ENCODE data around the gene IL1RAPL2. TPM values are rescaled to one million over a fixed set of nuclear protein-coding genes. Genes with fewer than 3 reads are reported as not detected.
A peak's percentile ranks its signal among the peaks of the same experiment; 100 is the strongest.
"Not testable (repeated sequence)": the region's sequence is repeated elsewhere in the genome, so short reads cannot be mapped to it uniquely, and the experiment has no call there.

IL1RAPL2 gene
- 0.13 TPM in 1 of 2 replicates, not detected in the other for total RNA-seq

DNA sequence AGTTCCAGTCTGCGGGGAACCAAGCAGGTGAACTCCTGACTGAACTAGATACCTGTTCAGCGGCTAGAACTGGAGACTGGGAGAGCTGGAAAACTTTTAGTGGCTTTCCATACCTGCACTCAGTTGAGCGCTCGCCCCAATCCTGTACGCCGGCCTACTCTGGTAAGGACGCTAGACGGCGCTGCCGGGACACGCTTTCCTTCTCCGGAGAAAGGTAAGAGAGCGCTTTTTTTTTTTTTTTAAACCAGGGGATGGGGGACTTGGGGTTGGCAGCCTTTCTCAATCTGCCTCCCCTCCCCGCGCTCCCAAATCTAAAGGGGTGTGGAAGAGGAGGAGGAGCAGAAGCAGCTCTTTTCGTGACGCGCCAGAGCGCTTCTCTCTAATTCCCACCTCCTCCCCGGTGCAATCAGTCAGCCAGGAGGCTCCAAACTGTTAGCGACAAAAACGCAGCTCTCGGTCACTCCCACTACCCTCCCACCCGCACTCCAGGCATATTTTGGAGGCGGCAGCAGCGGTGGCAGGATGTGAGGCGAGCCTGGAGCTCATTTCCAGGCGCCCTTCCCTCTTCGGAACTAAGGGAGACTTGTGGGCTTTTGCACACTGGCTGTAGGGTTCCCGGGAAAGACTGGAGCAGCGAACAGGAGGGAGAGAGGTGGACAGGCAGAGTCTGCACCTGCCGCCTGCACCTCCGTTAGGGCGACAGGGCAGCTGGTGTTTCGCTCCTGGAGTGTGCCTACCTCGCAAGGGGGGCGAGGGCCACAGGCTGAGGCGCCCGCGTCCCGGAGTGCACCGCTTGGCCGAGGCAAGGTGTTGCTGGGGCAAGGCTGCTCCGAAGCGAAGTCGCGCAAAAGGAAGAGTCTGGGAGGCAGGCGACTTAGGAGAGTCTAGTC is at the start of gene IL1RAPL2:
Gene IL1RAPL2, plus strand, starts transcription at position 409 of the 890 bp plus-strand sequence.
- Histone ChIP-seq H3K36me3 (ENCODE audit: control insufficient read depth, insufficient read depth, low read length) (no peaks in the 10 kb centered on the region), H3K27me3 (ENCODE audit: control insufficient read depth, insufficient read depth, low read length) (peaks cover 18% of the 10 kb centered on the region), H3K4me3 (ENCODE audit: low read depth, low read length) (peak within 1 kb of the TSS; percentile 10)
- TF ChIP-seq, protein P1, sequence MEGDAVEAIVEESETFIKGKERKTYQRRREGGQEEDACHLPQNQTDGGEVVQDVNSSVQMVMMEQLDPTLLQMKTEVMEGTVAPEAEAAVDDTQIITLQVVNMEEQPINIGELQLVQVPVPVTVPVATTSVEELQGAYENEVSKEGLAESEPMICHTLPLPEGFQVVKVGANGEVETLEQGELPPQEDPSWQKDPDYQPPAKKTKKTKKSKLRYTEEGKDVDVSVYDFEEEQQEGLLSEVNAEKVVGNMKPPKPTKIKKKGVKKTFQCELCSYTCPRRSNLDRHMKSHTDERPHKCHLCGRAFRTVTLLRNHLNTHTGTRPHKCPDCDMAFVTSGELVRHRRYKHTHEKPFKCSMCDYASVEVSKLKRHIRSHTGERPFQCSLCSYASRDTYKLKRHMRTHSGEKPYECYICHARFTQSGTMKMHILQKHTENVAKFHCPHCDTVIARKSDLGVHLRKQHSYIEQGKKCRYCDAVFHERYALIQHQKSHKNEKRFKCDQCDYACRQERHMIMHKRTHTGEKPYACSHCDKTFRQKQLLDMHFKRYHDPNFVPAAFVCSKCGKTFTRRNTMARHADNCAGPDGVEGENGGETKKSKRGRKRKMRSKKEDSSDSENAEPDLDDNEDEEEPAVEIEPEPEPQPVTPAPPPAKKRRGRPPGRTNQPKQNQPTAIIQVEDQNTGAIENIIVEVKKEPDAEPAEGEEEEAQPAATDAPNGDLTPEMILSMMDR (IDR thresholded peaks at IDR 0.05; ENCODE audit: insufficient read depth, low read length, severe bottlenecking), result peak; percentile 77
- FAIRE-seq (no peak), DNase-seq (ENCODE audit: low read depth) (peak; percentile 23)

DNA sequence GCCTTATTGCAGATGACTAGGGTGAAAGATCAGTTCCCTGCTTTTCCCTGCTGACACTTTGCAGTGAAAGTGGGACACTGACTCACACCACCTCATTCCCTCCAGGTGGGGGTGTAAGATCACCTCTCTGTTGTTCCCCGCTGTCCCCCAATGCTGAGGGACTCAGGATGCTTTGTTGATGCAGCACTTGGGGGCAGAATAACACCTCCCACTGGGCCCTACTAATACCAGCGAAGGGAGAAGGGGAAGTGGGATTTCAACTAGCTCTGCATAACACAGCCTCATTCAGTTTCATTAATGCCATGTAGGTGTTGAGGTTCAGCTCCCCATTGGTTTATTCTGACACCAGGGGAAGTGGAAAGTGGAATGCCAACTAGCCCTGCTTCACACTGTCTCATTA is 43.6 kb upstream of the IL1RAPL2 start:
- Histone ChIP-seq H3K4me3 (ENCODE audit: low read depth, low read length) (no peak overlapping the region), H3K27me3 (ENCODE audit: control insufficient read depth, insufficient read depth, low read length) (no peaks in the 10 kb centered on the region), H3K36me3 (ENCODE audit: control insufficient read depth, insufficient read depth, low read length) (no peaks in the 10 kb centered on the region)
- TF ChIP-seq, protein P1 (IDR thresholded peaks at IDR 0.05; ENCODE audit: insufficient read depth, low read length, severe bottlenecking), result no peak
- DNase-seq (ENCODE audit: low read depth) (no peak), FAIRE-seq (no peak)

DNA sequence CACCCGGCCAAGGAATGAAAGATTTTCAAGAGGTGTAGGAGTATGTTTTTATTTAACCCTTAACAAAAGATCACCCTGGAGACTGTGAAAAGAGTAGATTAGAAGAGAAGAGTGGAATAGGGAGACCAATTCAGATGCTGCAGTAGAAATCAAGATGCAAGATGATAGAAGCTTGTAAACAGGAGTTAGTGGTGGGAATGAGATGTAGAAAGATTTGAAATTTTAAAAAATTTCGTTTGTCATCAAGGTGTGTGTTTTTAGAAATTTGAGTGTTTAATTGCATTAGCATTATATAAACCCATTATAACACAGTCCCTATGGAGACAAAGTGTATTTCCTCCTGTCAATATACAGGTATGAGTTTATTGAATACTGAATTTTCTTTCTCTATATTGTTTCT is 42.1 kb upstream of the IL1RAPL2 start:
- TF ChIP-seq, protein P1 (IDR thresholded peaks at IDR 0.05; ENCODE audit: insufficient read depth, low read length, severe bottlenecking), result no peak
- no peaks in the 10 kb centered on the region for H3K36me3 ChIP-seq (ENCODE audit: control insufficient read depth, insufficient read depth, low read length)
- FAIRE-seq (no peak), DNase-seq (ENCODE audit: low read depth) (no peak)
- H3K27me3 ChIP-seq (ENCODE audit: control insufficient read depth, insufficient read depth, low read length), result no peaks in the 10 kb centered on the region
- H3K4me3 ChIP-seq (ENCODE audit: low read depth, low read length), result no peak overlapping the region

DNA sequence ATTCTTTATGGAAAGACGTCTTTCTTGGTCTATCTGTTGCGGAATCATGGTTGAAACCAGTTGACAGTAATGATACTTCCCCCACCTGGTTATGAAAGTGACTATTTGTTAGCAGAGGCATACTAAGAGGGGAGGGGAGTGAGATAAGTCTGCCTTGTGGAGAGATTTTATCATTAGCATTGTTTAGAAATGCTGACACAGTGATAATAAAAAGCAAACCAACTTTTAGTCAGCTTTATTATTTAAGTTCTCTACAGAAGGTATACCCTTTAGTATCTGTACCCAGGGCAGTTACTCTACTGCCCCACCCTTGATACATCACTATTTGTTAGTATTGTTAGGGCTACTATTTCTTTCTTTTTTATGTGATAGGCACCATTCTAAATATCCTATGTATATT is 26.9 kb upstream of the IL1RAPL2 start:
- Histone ChIP-seq H3K4me3 (ENCODE audit: low read depth, low read length) (no peak overlapping the region), H3K27me3 (ENCODE audit: control insufficient read depth, insufficient read depth, low read length) (no peaks in the 10 kb centered on the region), H3K36me3 (ENCODE audit: control insufficient read depth, insufficient read depth, low read length) (no peaks in the 10 kb centered on the region)
- TF ChIP-seq, protein P1 (IDR thresholded peaks at IDR 0.05; ENCODE audit: insufficient read depth, low read length, severe bottlenecking), result no peak
- FAIRE-seq (no peak), DNase-seq (ENCODE audit: low read depth) (no peak)

DNA sequence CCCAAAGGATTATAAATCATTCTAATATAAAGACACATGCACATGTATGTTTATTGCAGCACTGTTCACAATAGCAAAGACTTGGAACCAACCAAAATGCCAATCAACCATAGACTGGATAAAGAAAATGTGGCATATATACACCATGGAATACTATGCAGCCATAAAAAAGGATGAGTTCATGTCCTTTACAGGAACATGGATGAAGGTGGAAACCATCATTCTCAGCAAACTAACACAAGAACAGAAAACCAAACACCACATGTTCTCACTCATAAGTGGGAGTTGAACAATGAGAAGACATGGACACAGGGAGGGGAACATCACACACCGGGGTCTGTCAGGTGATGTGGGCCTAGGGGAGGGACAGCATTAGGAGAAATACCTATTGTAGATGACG is 23.6 kb upstream of the IL1RAPL2 start:
- FAIRE-seq; H3K4me3 ChIP-seq (ENCODE audit: low read depth, low read length); H3K27me3 ChIP-seq (ENCODE audit: control insufficient read depth, insufficient read depth, low read length); DNase-seq (ENCODE audit: low read depth); H3K36me3 ChIP-seq (ENCODE audit: control insufficient read depth, insufficient read depth, low read length): not testable (repeated sequence)

DNA sequence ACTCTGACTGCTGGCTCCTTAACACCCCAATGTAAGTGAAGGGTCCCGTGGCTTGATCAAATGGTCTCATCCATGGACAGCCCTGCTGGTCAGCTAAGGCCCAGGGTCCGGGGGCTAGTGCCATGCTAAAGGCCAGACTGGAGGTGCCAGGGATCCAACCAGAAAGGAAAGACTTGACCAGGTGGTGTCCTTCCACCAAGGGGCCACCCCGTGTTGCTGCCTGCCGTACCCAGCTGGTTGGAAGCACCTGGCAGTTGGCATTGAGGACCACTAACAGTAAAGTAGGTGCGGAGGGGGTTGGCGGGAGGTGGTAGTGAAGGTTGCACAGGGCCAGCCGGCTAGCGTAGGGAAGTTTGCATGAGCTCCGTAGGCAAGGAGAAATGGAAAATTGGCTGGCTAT is 1.7 kb upstream of the IL1RAPL2 start:
- H3K27me3 ChIP-seq (ENCODE audit: control insufficient read depth, insufficient read depth, low read length), result peaks cover 18% of the 10 kb centered on the region
- TF ChIP-seq, protein P1 (IDR thresholded peaks at IDR 0.05; ENCODE audit: insufficient read depth, low read length, severe bottlenecking), result no peak
- no peaks in the 10 kb centered on the region for H3K36me3 ChIP-seq (ENCODE audit: control insufficient read depth, insufficient read depth, low read length)
- no peak overlapping the region for H3K4me3 ChIP-seq (ENCODE audit: low read depth, low read length)
- DNase-seq (ENCODE audit: low read depth) (no peak), FAIRE-seq (no peak)
